Measurements from ENCODE around the gene F2RL3.

DNA sequence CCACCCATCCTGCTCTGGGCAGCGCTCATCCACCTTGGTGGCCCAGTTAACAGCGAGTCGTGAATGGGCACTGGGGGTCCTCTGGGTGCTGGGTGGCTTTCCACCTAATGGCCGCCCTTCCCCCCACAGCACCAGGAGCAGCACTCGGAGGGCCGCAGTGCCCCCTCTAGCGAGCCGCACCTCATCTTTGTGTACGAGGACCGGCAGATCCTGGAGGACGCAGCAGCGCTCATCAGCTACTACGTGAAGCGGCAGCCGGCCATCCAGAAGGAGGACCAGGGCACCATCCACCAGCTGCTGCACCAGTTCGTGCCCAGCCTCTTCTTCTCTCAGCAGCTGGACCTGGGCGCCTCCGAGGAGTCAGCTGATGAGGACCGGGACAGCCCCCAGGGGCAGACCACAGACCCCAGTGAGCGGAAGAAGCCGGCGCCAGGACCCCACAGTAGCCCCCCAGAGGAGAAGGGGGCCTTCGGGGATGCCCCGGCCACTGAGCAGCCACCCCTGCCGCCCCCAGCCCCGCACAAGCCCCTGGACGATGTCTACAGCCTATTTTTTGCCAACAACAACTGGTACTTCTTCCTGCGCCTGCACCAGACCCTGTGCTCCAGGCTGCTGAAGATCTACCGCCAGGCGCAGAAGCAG is 19.3 kb upstream of the F2RL3 start:
- no peak for TF ChIP-seq EZH2 (IDR thresholded peaks at IDR 0.05; ENCODE audit: low read depth, low read length, severe bottlenecking)
- TF ChIP-seq GABPA (IDR thresholded peaks at IDR 0.05; ENCODE audit: borderline replicate concordance, insufficient read depth, low read length), result no peak
- no peak for TF ChIP-seq POLR2A (IDR thresholded peaks at IDR 0.05; ENCODE audit: control extremely low read depth in 1 of 2, low read depth in 2 of 2, low read length in 2 of 2)
- no peak for TF ChIP-seq TEAD4 (IDR thresholded peaks at IDR 0.05; ENCODE audit: low read depth, low read length)
- TF ChIP-seq ZNF274 (IDR thresholded peaks at IDR 0.05; ENCODE audit: borderline replicate concordance, extremely low read depth, low read length), result no peak
- TF ChIP-seq, protein P1, sequence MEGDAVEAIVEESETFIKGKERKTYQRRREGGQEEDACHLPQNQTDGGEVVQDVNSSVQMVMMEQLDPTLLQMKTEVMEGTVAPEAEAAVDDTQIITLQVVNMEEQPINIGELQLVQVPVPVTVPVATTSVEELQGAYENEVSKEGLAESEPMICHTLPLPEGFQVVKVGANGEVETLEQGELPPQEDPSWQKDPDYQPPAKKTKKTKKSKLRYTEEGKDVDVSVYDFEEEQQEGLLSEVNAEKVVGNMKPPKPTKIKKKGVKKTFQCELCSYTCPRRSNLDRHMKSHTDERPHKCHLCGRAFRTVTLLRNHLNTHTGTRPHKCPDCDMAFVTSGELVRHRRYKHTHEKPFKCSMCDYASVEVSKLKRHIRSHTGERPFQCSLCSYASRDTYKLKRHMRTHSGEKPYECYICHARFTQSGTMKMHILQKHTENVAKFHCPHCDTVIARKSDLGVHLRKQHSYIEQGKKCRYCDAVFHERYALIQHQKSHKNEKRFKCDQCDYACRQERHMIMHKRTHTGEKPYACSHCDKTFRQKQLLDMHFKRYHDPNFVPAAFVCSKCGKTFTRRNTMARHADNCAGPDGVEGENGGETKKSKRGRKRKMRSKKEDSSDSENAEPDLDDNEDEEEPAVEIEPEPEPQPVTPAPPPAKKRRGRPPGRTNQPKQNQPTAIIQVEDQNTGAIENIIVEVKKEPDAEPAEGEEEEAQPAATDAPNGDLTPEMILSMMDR (IDR thresholded peaks at IDR 0.05; ENCODE audit: control extremely low read depth in 1 of 3, insufficient read depth in 1 of 3, low read depth in 1 of 3, low read length in 3 of 3), result no peak
- TF ChIP-seq TAF7 (optimal IDR thresholded peaks at IDR 0.05; ENCODE audit: borderline replicate concordance, low read depth, low read length), result no peak
- no peak for TF ChIP-seq NANOG (IDR thresholded peaks at IDR 0.05; ENCODE audit: insufficient read depth, low read depth, low read length, poor library complexity, severe bottlenecking)
- no peak for TF ChIP-seq RXRA (IDR thresholded peaks at IDR 0.05; ENCODE audit: insufficient read depth, low read depth, low read length)
- no peak for TF ChIP-seq POLR2AphosphoS5 (IDR thresholded peaks at IDR 0.05; ENCODE audit: low read depth, low read length)
- TF ChIP-seq GTF2F1 (IDR thresholded peaks at IDR 0.05; ENCODE audit: borderline replicate concordance, low read depth, low read length), result no peak
- TF ChIP-seq, protein P2, sequence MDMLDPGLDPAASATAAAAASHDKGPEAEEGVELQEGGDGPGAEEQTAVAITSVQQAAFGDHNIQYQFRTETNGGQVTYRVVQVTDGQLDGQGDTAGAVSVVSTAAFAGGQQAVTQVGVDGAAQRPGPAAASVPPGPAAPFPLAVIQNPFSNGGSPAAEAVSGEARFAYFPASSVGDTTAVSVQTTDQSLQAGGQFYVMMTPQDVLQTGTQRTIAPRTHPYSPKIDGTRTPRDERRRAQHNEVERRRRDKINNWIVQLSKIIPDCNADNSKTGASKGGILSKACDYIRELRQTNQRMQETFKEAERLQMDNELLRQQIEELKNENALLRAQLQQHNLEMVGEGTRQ (IDR thresholded peaks at IDR 0.05; ENCODE audit: low read length), result no peak
- TF ChIP-seq, protein P3, sequence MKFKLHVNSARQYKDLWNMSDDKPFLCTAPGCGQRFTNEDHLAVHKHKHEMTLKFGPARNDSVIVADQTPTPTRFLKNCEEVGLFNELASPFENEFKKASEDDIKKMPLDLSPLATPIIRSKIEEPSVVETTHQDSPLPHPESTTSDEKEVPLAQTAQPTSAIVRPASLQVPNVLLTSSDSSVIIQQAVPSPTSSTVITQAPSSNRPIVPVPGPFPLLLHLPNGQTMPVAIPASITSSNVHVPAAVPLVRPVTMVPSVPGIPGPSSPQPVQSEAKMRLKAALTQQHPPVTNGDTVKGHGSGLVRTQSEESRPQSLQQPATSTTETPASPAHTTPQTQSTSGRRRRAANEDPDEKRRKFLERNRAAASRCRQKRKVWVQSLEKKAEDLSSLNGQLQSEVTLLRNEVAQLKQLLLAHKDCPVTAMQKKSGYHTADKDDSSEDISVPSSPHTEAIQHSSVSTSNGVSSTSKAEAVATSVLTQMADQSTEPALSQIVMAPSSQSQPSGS (IDR thresholded peaks at IDR 0.05; ENCODE audit: low read length), result no peak
- TF ChIP-seq CREB1 (IDR thresholded peaks at IDR 0.05), result no peak

All from H1 (cell line).